ENCODE measurements around the gene DHX32. TPM values are rescaled to one million over a fixed set of nuclear protein-coding genes. Genes with fewer than 3 reads are reported as not detected.

Gene DHX32
- total RNA-seq, 4 donors from 2014 or later: 13.5 to 105 (median 30.9) TPM

- H3K36me3 ChIP-seq: no peaks in the 10 kb centered on the region
- no peak for DNase-seq
- H3K27ac ChIP-seq: no peak overlapping the region
- no peaks in the 10 kb centered on the region for H3K27me3 ChIP-seq
- H3K4me3 ChIP-seq: no peak overlapping the region
- intact Hi-C loops (cut with DNase I; ENCODE audit: low total_unique reads): no loop called here
- no peak for TF ChIP-seq CTCF (IDR thresholded peaks at IDR 0.05)
- TF ChIP-seq POLR2A (IDR thresholded peaks at IDR 0.05): no peak
- H3K9me3 ChIP-seq: no peaks in the 10 kb centered on the region
- H3K4me1 ChIP-seq: no peaks in the 10 kb centered on the region
Observed at GRCh38 chr10:125850766-125851731, 30.0 kb downstream of the DHX32 start.

- Histone ChIP-seq H3K4me3 (no peak overlapping the region), H3K36me3 (no peaks in the 10 kb centered on the region), H3K27me3 (no peaks in the 10 kb centered on the region), H3K4me1 (peaks cover 0 to 2% of the 10 kb centered on the region in 2 donors), H3K27ac (no peak overlapping the region), H3K9me3 (no peaks in the 10 kb centered on the region)
- DNase-seq: no peak
- TF ChIP-seq POLR2A (IDR thresholded peaks at IDR 0.05) (no peak), CTCF (IDR thresholded peaks at IDR 0.05) (no peak)
- intact Hi-C loops (cut with DNase I; ENCODE audit: low total_unique reads): no loop called here
Observed at GRCh38 chr10:125849448-125849847, 31.6 kb downstream of the DHX32 start.

GRCh38 chr10:125848857-125849256 lies 32.2 kb downstream of the DHX32 start:
- intact Hi-C loops (cut with DNase I; ENCODE audit: low total_unique reads): no loop called here
- H3K27me3 ChIP-seq: no peaks in the 10 kb centered on the region
- H3K4me1 ChIP-seq: peaks cover 0 to 8% of the 10 kb centered on the region in 2 donors
- no peak for DNase-seq
- no peaks in the 10 kb centered on the region for H3K9me3 ChIP-seq
- TF ChIP-seq POLR2A (IDR thresholded peaks at IDR 0.05) (no peak), CTCF (IDR thresholded peaks at IDR 0.05) (no peak)
- no peak overlapping the region for H3K4me3 ChIP-seq
- H3K36me3 ChIP-seq: no peaks in the 10 kb centered on the region
- H3K27ac ChIP-seq: no peak overlapping the region

- no peaks in the 10 kb centered on the region for H3K36me3 ChIP-seq
- intact Hi-C loops (cut with DNase I; ENCODE audit: low total_unique reads): no loop called here
Observed at GRCh38 chr10:125848371-125848770, 32.7 kb downstream of the DHX32 start.

More at GRCh38 chr10:125848371-125848770, 32.7 kb downstream of the DHX32 start:
- H3K4me1 ChIP-seq: peaks cover 0 to 8% of the 10 kb centered on the region in 2 donors
- DNase-seq: no peak
- H3K9me3 ChIP-seq: no peaks in the 10 kb centered on the region
- no peak overlapping the region for H3K4me3 ChIP-seq
- TF ChIP-seq CTCF (IDR thresholded peaks at IDR 0.05) (no peak), POLR2A (IDR thresholded peaks at IDR 0.05) (no peak)
- no peak overlapping the region for H3K27ac ChIP-seq
- H3K27me3 ChIP-seq: no peaks in the 10 kb centered on the region

Measured in uterus (tissue), 4 donors.